Measurements from ENCODE around the gene OLFM1.

The OLFM1 gene

DNA sequence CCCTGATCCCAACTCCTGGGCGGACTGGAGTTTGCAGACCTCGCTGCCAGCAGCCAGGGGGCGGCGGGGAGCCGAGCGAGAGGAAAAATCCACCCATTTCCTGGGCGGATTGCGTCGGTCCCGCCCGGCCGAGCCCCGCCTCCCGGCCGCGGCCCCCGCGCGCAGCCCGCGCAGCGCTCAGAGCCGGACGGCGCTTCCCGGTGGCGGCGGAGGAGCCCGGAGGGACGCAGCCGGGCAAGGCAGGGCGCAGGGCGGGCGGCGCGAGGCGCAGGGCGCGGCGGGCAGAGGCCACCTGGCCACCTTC, at the start of gene OLFM1:
Gene OLFM1, plus strand, starts transcription at position 180 of the 304 bp plus-strand sequence. CDS start 322 bp downstream, outside the sequence.
- peak in 56 of 58 donors; percentile 20 to 89 (median 64) for DNase-seq

DNA sequence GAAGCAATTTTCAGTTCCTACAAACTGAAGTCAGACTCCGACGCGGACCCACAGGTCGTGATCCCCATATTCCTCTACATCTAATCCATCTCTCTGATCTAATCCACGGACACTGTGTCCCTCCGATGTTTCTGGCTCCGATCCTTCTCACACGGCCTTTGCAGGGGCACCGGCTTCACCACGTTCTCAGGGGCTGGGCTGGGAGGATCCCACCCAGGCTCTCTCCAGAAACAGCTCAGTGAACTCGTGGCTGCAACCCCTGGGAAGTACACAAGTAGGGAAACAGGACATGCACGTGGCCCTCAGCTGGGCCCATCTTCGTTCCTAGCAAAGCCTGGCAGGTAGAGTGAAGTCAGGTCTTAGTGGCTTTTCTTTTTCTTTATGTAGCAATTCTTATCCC, 49.1 kb upstream of the OLFM1 start:
- no peak for DNase-seq

DNA sequence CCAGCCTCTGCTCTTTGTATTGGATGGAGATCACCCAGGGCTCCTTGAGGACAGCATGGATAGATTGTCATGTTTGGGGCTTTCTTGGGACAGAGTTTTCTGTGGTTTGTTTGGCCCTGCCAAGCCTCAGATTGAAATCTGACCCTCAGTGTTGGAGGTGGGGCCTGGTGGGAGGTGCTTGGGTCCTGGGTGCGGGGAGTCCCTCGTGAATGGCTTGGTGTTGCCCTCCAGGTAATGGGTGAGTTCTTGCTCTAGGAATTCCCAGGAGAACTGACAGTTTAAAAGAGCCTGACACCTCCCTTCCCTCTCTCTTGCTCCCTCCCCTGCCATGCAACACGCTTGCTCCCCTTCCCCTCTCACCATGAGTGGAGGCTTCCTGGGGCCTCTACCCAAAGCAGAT, 48.6 kb upstream of the OLFM1 start:
- no peak for DNase-seq

DNA sequence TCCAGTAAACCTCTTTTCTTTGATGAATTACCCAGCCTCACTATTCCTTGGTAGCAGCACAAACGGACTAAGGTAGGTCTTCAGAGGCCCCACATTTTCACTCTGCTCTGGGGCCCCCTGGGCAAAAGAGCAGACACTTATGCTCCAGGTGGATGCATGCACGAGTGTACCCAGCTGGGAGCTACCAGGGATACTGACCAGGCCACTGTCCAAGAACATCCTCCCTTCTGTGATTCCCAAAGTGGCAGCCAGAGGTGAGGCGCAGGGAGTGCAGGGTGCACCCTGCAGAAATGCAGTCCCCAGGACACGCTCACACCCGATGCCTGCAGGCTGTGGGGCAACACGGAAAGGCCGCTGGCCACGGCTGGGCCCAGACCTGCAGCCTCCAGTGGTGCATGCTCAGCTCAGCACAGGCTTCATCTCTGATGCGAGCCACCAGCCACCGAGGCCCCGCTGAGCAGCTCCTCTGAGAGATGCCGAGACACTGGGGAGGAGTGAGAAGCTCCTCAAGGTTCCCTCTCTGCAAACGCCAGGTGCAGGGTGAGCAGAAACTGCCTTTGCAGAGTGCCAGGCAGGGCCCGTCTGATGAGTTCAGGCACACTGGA, 48.1 kb upstream of the OLFM1 start:
- DNase-seq: no peak

DNA sequence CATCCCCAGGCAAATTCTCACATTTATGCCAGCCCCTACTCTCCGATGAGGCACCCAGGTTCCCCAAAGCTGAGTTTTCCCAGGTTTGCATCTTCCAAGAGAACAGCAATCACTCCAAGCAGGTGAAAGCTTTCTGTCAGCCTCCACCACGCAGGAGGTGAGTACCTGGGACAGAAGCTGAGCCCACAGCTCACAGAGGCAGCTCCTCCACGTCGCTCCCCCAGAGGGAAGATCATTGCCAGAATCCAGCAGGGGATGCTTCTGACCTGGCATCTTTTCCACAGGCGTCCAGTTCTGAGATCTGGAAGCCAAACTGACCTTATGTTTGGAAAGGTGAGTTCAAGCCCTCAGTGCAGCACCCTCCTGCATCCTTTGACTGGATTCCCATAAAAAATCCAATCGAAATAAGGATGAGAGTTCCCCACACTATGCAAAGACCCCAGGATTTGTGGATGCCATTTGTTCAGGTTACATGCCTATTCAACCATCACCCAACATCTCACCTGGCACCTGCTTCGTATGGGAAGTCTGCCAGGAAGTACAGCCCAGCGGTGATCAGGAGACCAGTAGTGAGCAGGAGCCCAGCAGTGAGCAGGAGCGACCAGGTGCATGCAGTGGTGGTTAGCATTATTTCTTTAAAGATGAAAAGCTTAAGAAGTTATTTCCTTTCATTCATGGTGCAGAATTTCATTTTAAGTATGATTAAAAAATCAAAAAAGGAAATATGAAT, 47.4 kb upstream of the OLFM1 start:
- no peak for DNase-seq

DNA sequence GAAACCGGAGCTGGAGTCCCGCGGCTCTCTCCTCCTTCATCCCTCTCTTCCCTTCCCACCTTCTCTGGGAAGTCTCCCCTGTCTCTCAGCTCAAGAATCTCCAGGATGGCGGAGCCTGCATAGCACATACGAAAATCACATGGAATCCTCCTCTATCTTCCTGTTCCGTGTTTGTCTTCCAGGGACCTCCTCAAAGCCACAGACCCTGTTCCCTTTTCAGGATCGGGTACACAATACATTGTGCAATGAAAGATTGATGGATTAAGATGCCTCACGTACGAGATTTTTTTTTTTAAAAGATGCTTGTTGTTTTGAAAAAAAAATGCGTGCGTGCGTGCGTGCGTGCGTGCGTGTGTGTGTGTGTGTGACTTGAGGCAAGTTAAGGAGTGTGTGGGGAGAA, 46.6 kb upstream of the OLFM1 start:
- DNase-seq: no peak

DNA sequence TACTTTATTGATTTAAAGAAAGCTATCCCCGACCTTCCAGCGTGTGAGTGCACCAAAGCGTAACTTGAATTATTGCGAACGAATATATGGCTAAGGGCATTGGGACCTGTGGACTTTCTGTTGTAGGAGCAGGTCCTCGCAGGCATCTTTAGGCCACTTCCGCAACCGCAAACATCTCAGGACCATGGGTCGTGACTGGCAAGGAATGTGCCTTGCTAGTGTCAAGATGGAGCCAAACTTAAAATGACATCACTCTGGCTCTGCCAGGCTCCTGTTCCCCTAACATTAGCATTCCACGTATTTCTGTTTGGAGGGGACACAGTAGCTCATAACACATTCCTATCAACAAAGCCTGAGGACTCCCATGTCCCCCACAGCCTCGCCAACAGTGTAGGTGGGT, 44.1 kb upstream of the OLFM1 start:
- DNase-seq: no peak

DNA sequence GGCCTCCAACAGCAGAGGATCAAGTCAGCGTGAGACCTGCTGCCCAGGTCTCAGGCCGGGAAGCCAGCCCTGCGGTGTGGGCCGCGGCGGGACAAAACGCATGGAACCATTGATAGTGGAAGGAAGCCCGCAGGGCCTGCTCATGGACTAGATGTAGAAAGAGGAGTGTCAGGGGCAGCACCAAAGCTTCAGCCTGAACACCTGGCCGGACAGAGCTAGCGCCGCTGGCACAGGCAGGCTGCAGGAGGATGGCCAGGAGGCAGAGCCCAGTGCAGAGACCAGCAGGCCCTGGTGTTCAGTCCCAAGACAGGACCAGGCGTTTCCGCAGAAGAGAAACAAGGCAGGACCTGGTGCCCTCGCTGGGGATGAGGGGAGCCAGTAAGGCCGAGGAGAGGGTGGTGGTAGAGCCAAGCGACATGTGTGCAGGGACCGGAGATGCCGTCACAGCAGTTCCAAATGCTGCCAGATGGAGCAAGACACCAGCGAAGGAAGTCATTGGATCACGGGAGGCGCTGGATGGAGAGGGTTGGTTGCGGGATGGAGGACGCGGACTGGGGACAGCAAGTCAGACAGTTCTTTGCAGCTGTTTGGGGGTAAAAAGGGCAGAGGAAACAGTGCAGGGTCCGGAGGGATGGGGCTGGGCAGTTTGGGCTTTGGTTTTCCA, 42.1 kb upstream of the OLFM1 start:
- DNase-seq: no peak

DNA sequence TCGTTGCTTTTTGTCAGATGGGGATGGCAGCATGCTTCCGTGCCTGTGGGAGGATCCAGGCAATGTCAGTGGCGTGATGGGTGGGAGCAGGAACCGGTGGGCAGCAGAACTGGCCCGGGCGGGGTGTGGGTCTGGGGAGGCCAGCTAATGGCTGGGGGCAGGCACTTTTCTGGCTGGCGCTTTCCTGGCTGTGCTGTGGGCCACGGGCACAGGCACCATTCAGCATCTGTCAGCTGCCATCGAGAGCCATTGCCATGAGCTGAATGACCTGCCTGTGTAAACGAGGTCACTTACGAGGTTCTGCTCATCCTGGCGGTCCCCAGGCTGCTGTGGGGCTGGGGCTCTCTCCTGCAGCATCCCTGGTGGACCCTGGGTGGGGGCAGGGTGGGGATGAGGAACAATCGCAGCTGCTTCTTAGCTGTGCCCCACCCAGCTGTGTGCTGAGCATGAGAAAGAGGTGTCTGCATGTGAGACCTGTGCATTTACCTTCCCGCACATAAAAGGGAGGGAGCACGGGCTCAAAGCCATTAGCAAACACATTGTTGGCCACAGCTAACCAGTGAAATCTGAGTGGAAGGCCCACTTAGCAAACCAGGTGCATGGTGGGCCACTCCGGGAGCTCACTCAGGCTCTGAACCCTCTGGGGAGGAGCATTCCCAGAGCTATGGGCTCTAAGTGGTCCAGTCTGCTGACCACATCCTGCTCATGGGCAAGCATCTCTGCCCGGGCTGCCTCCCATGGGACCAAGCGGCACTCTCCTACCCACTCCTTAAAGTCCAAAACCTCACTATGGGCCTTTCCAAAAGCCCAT, 41.3 kb upstream of the OLFM1 start:
- DNase-seq: no peak

DNA sequence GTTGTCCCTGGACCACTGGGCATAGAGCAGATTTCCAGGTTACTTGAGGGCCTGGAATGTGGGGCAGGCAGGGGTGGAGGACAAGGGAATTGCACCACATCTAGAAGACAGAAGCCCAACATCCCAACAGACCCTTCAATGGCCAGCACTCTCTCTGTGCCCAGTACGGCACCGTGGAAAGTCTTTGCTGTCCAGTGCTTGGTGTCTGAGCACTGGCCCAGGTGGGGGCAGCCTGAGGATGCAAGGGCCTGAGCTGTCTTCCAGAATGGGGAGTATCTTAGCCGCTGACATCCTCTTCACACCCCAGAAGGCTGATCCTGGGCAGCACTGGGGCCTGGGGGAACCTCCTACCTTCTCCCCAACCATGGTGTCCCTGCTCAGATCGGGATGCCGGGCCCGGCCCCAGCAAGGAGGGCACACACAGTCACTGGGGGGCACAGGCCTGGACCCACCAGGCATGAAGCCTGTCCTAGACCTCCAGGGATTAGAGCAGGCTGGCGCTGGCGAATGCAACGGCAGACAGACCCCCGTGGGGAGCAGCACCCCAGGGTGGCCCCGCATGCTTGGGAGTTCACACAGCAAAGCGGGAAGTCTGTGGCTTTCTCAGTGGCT, 40.6 kb upstream of the OLFM1 start:
- no peak for DNase-seq

DNA sequence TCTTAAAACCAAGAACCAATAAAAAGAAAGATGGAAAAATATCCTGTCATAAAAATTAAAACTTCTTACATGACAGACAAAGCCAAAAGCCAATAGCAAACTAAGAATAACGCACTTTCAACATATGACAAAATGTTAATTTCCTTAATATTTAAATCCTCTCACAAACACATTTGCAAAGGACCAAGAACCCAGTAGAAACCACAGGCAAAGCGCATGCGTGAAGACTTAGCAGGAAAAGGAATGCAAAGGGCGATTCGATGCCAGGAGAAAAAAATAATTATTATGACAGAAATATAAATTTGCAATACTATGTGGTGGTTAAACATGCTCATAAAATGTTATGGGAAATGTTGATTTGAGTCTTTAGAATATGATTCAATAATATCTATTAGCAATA, 39.9 kb upstream of the OLFM1 start:
- DNase-seq: no peak

DNA sequence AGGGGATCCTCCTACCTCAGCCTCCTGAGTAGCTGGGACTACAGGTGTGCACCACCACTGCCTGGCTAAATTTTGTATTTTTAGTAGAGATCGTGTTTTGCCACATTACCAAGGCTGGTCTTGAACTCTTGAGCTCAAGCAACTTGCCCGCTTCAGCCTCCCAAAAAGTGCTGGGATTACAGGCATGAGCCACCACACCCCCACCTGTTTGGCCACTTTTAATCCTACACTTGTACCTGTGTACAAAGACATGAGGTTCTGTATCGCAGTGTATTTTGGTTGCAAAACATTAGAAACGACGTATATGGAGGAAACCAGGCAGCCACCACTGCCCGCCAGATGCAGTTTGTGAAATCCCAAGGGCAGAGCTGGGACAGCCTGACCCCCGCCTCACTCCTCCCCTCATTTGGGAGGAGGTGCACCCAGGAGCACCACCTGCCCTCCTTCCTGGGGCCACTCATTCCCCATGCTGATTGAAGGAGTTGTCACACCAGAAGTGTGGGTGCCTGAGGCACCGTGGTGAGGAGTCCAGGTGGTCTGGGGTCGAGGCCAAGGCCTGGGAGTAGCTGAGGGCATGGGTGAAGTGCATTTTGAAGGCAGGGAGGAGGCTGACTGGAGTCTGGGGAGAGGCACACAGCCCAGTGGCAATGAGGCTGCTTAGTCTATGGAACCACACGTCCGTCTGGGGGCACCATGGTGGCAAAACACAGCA, 39.3 kb upstream of the OLFM1 start:
- no peak for DNase-seq

DNA sequence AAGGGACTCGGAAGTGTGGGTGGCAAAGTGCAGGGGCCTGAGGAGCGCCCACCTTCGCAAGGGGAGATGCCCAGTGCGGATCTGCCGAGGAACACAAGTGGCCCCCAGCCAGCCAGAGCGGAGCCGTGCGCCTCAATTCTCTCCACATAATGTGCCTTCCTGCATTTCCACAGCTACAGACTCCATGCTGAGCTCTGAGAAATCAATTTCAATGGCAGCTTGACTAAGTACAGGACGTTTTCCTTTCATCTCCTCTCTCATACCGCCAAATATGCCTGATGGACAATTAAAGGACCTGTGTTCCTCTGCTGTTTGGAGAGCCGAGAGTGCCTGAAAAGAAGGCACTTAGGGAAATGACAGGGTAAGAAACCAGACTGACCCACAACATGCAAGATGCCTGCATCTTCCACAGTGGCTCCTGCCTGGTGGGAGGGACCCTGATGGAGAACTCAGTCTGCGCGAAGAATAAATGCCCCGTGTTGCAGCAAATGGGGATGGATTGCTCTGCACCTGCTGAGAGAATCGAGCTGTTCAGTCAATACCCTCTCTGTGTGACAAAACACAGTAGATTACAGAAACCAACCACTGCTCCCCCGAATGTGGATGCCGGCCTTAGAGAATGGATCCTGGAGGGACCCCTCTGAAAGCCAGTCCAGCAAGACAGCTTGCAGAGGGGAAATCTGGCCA, 38.6 kb upstream of the OLFM1 start:
- no peak for DNase-seq

DNA sequence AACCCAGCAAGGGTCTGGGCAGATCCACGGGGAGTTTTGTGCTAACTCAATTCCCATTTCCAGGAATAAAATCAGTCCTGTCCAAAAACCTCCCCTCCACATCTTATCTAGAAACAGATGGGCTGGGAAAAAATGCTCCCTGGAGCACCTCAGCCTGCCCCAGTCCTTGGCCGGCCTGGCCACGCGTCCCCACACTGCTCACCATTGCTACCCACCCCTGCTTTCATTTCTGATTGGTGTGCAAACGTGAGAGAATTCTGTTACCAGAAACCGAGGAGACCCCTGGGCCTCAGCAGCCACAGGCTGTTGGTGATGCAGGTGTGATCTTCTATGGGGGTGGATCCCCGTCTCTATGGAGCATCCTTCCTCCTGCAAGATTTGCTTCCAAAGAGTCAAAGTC, 38.0 kb upstream of the OLFM1 start:
- DNase-seq: no peak

DNA sequence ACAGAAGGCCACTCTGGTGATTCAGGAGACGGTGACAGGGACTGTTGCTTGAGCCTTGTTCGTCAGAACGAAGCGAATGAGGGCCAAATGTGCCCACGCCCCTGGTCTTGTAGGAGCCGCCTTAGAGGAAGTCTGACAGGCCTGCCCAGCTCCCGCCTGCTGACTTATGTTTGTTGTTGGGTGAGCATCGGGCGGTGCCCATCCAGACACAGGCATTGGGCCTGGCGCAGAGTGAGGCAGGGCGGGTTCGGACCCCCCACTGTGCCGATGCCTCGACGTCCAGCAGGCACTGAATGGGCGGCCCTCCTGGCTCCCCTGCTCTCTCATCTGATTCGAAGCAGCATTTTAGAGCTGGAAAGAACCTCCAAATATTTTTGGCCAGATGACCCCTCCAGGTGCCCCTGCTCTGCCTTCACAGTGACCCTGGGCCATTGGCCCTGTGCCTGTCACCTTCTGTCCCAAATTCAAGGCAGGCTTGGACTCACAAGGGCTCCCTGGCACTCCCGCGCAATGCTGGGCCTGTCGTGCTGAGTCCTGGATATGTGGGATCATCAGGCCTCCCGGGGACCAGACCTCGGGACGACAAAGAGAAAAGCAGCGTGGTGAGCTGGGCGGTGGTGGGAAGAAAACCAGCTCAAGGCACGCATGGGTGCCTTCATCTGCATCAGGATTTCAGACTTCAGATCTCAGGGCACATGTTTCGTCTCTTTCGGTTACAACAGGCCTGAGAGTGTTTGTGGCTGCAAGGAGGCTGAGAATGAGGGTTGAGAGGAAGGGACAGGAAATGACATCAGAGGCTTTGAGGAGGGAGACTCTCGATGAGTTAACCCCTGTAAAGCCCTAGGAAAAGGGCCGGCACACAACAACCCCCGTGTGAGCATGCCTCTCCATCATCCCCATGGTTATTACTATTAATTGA, 37.1 kb upstream of the OLFM1 start:
- DNase-seq: no peak

DNA sequence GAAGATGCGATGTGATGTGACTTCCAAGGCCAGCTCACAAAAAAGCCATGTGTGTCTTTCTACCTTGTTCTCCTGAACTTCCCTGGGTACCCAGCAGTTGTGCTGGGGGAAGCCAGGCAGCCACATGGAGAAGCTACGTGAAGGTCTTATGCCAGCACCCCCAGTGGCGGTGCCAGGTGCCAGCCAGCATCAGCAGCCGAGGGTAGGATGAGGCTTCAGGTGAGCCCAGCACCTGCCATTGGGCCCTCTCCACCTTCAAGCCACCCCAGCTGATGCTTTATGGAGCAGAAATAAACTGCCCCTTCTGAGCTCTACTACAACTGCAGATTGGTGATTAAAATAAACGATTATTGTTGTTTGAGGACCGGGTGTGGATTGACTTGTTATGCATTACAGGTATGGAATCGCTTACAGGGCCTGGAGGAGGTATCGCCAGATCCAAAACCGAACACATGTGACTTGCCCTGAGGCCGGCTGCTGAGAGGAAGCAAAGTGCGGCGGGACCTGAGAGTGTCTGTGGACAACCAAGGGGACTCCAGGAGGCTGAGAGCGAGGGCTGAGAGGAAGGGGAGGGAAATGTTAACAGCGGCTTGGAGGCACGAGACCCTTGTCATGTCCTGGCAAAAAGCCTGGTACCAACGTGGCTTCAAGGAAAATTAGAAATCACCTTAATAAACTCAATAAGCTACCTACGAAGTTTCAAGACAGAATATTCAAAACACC, 36.0 kb upstream of the OLFM1 start:
- no peak for DNase-seq

DNA sequence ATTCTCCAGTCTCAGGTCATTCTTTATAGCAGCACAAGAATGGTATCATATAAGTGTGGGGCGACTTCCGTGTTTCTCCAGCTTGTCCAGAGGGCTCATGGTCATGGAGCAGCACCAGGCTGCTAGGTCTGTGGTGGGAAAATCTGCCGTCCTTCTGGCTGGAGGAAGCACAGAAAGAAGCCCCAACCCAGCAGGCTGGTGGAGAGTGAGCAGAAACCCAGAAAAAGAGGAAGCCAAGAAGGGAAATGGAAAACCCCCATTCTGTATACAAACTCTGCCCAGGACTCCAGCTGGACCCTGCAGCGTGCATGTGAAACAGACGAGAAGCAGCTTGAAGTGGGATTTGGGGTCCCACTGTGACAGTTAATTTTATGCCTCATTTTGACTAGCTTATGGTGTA, 34.3 kb upstream of the OLFM1 start:
- no peak for DNase-seq

DNA sequence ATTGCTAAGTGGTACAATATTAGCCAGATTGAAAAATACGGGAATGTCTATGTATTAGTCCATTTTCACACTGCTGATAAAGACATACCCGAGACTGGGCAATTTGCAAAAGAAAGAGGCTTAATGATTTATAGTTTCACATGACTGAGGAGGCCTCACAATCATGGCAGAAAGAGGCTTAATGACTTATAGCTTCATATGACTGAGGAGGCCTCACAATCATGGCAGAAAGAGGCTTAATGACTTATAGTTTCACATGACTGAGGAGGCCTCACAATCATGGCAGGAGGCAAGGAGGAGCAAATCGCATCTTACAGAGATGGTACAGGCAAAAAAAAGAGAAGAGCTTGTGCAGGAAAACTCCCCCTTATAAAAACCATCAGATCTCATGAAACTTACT, 32.3 kb upstream of the OLFM1 start:
- no peak for DNase-seq

DNA sequence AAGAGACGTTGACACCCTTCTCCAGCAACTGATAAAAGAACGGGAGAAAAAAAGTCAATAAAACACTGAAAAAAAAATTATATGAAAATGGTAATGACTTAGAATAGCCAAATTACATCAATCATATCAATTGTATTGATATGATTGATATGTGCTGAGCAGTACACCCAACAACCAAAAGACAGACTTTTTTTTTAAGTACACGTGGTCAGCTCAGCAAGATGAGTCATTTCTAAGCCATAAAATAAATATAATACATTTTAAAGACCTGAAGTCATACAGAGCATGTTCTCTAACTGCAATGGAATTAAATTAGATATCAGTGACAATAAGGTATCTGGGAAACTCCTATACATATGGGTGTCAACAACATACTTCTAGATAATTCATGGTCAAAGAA, 30.9 kb upstream of the OLFM1 start:
- no peak for DNase-seq
